ENCODE measurements around the gene MANSC1.
"Not testable (repeated sequence)": the region's sequence is repeated elsewhere in the genome, so short reads cannot be mapped to it uniquely, and the experiment has no call there.

The MANSC1 gene

GRCh38 chr12:12365446-12365802 is 15.4 kb upstream of the MANSC1 start:
- no peak for DNase-seq (ENCODE audit: low read depth)

GRCh38 chr12:12364787-12365445 is 14.9 kb upstream of the MANSC1 start:
- DNase-seq (ENCODE audit: low read depth): no peak

GRCh38 chr12:12358528-12358927 is 8.5 kb upstream of the MANSC1 start:
- DNase-seq (ENCODE audit: low read depth): no peak

- peak; percentile 25 for DNase-seq (ENCODE audit: low read depth)
Observed at GRCh38 chr12:12357719-12358461, 7.8 kb upstream of the MANSC1 start.

- DNase-seq (ENCODE audit: low read depth): peak; percentile 97
Observed at GRCh38 chr12:12356896-12357718, 7.1 kb upstream of the MANSC1 start, which contains the start of gene BORCS5. BORCS5 (plus strand) TSS chr12:12357078; CDS start chr12:12357452, 374 bp downstream.

- DNase-seq (ENCODE audit: low read depth): no peak
Observed at GRCh38 chr12:12356467-12356895, 6.4 kb upstream of the MANSC1 start.

- DNase-seq (ENCODE audit: low read depth): no peak
Observed at GRCh38 chr12:12353807-12354206, 3.8 kb upstream of the MANSC1 start.

GRCh38 chr12:12353276-12353675 is 3.2 kb upstream of the MANSC1 start:
- no peak for DNase-seq (ENCODE audit: low read depth)

- not testable (repeated sequence) for DNase-seq (ENCODE audit: low read depth)
Observed at GRCh38 chr12:12351468-12352185, 1.6 kb upstream of the MANSC1 start.

GRCh38 chr12:12350868-12351463 is 924 bp upstream of the MANSC1 start:
- peak; percentile 25 for DNase-seq (ENCODE audit: low read depth)

- peak; percentile 73 for DNase-seq (ENCODE audit: low read depth)
Observed at GRCh38 chr12:12338527-12339168, 11.4 kb downstream of the MANSC1 start.

- no peak for DNase-seq (ENCODE audit: low read depth)
Observed at GRCh38 chr12:12336511-12336910, 13.5 kb downstream of the MANSC1 start.

- DNase-seq (ENCODE audit: low read depth): peak; percentile 40
Observed at GRCh38 chr12:12336049-12336411, 14.0 kb downstream of the MANSC1 start.

- peak; percentile 72 for DNase-seq (ENCODE audit: low read depth)
Observed at GRCh38 chr12:12334367-12335040, 15.5 kb downstream of the MANSC1 start.

GRCh38 chr12:12333407-12334366 is 16.4 kb downstream of the MANSC1 start:
- no peak for DNase-seq (ENCODE audit: low read depth)

GRCh38 chr12:12331896-12332295 is 18.1 kb downstream of the MANSC1 start:
- DNase-seq (ENCODE audit: low read depth): no peak

- DNase-seq (ENCODE audit: low read depth): no peak
Observed at GRCh38 chr12:12331244-12331771, 18.7 kb downstream of the MANSC1 start.

- peak; percentile 83 for DNase-seq (ENCODE audit: low read depth)
Observed at GRCh38 chr12:12327802-12328201, 22.2 kb downstream of the MANSC1 start.

GRCh38 chr12:12326262-12326661 is 23.8 kb downstream of the MANSC1 start:
- DNase-seq (ENCODE audit: low read depth): no peak
